Measurements from ENCODE around the gene FYN. TPM values are rescaled to one million over a fixed set of nuclear protein-coding genes. Genes with fewer than 3 reads are reported as not detected.

Gene FYN
- total and polyA plus RNA-seq, 2 experiments from 2014 or later: 58.6 to 166 TPM

DNA sequence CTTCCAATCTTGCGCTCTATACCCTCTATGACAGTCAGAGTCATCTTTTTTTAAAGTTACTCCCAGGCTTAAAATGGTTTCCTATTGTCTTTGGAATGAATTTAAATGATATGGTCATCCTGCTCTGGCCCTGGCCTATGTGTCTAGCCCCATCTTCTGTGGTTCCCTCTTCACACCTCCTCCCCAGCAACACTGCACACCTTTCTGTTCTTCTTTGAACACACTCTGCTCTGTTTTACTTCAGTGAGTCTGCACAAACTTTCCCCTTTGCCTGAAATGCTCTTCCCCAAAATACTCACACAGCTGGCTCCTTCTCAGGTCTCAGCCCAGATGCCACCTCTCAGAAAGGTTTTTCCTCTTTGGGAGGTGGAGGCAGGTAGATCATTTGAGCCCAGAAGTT is 132.7 kb downstream of the FYN start:
- peaks cover 7% of the 10 kb centered on the region for H4K20me1 ChIP-seq (ENCODE audit: insufficient read depth)
- DNase-seq: no peak
- no peak overlapping the region for H3K27ac ChIP-seq
- no peaks in the 10 kb centered on the region for H3K9me2 ChIP-seq (ENCODE audit: insufficient read depth)
- 94 to 100% methylated on average over 1 of the region's 1 CpG for whole genome bisulfite sequencing, 2 experiments (ENCODE audit: low coverage in 1 of 2, low lambda C conversion rate in 2 of 2, missing lambda C conversion rate in 2 of 2)
- H3K36me3 ChIP-seq (ENCODE audit: low read depth): no peaks in the 10 kb centered on the region
- no peak overlapping the region for H2AFZ ChIP-seq
- H3F3A ChIP-seq (ENCODE audit: insufficient read depth): peaks cover 26% of the 10 kb centered on the region
- no peaks in the 10 kb centered on the region for H3K27me3 ChIP-seq (replicated peaks; ENCODE audit: insufficient read depth)
- H3K4me3 ChIP-seq: no peak overlapping the region
- TF ChIP-seq EZH2phosphoT487 (IDR thresholded peaks at IDR 0.05; ENCODE audit: insufficient read depth, low read depth) (no peak), EZH2 (IDR thresholded peaks at IDR 0.05; ENCODE audit: insufficient read depth, poor library complexity, severe bottlenecking) (no peak)
- no peak overlapping the region for H3K9ac ChIP-seq
- H3K4me1 ChIP-seq (ENCODE audit: insufficient read depth): peaks cover 39% of the 10 kb centered on the region
- peaks cover 93% of the 10 kb centered on the region for H3K79me2 ChIP-seq (ENCODE audit: insufficient read depth)
- no peak overlapping the region for H3K4me2 ChIP-seq (ENCODE audit: unreplicated experiment)
- no peaks in the 10 kb centered on the region for H3K9me3 ChIP-seq (ENCODE audit: low read depth)
- in situ Hi-C loops (cut with MboI): no loop called here

GRCh38 chr6:111739257-111739696 is 134.0 kb downstream of the FYN start:
- H3K9ac ChIP-seq: no peak overlapping the region
- H3K27me3 ChIP-seq (replicated peaks; ENCODE audit: insufficient read depth): no peaks in the 10 kb centered on the region
- H4K20me1 ChIP-seq (ENCODE audit: insufficient read depth): no peaks in the 10 kb centered on the region; the same call in 1 of the 2 replicates
- no peak for TF ChIP-seq EZH2 (IDR thresholded peaks at IDR 0.05; ENCODE audit: insufficient read depth, poor library complexity, severe bottlenecking)
- no peak for TF ChIP-seq EZH2phosphoT487 (IDR thresholded peaks at IDR 0.05; ENCODE audit: insufficient read depth, low read depth)
- no peaks in the 10 kb centered on the region for H3K36me3 ChIP-seq (ENCODE audit: low read depth)
- H2AFZ ChIP-seq: no peak overlapping the region
- H3K9me3 ChIP-seq (ENCODE audit: low read depth): no peaks in the 10 kb centered on the region
- no peaks in the 10 kb centered on the region for H3K9me2 ChIP-seq (ENCODE audit: insufficient read depth)
- H3K27ac ChIP-seq: no peak overlapping the region
- peaks cover 23% of the 10 kb centered on the region for H3F3A ChIP-seq (ENCODE audit: insufficient read depth)
- in situ Hi-C loops (cut with MboI): no loop called here
- DNase-seq: no peak
- H3K4me3 ChIP-seq: no peak overlapping the region
- 91 to 100% methylated on average over 4 of the region's 4 CpGs for WGBS, 2 experiments (ENCODE audit: low coverage in 1 of 2, low lambda C conversion rate in 2 of 2, missing lambda C conversion rate in 2 of 2)
- H3K4me1 ChIP-seq (ENCODE audit: insufficient read depth): peaks cover 34% of the 10 kb centered on the region
- peaks cover 93% of the 10 kb centered on the region for H3K79me2 ChIP-seq (ENCODE audit: insufficient read depth)
- no peak overlapping the region for H3K4me2 ChIP-seq (ENCODE audit: unreplicated experiment)

- no peaks in the 10 kb centered on the region for H3K36me3 ChIP-seq (ENCODE audit: low read depth)
- H3K4me2 ChIP-seq (ENCODE audit: unreplicated experiment): no peak overlapping the region
- H3K9ac ChIP-seq: no peak overlapping the region
- 97 to 100% methylated on average over 2 of the region's 2 CpGs for WGBS, 2 experiments (ENCODE audit: low coverage in 1 of 2, low lambda C conversion rate in 2 of 2, missing lambda C conversion rate in 2 of 2)
- H3K27ac ChIP-seq: no peak overlapping the region
- H3K4me1 ChIP-seq (ENCODE audit: insufficient read depth): peaks cover 30% of the 10 kb centered on the region
- DNase-seq: no peak
- H4K20me1 ChIP-seq (ENCODE audit: insufficient read depth): no peaks in the 10 kb centered on the region; the same call in 1 of the 2 replicates
- peaks cover 21% of the 10 kb centered on the region for H3F3A ChIP-seq (ENCODE audit: insufficient read depth)
- peaks cover 95% of the 10 kb centered on the region for H3K79me2 ChIP-seq (ENCODE audit: insufficient read depth)
- H3K9me3 ChIP-seq (ENCODE audit: low read depth): no peaks in the 10 kb centered on the region
- in situ Hi-C loops (cut with MboI): no loop called here
- no peaks in the 10 kb centered on the region for H3K27me3 ChIP-seq (replicated peaks; ENCODE audit: insufficient read depth)
- no peaks in the 10 kb centered on the region for H3K9me2 ChIP-seq (ENCODE audit: insufficient read depth)
- no peak overlapping the region for H3K4me3 ChIP-seq
- H2AFZ ChIP-seq: no peak overlapping the region
- TF ChIP-seq EZH2 (IDR thresholded peaks at IDR 0.05; ENCODE audit: insufficient read depth, poor library complexity, severe bottlenecking) (no peak), EZH2phosphoT487 (IDR thresholded peaks at IDR 0.05; ENCODE audit: insufficient read depth, low read depth) (no peak)
Measured at GRCh38 chr6:111738631-111739030, 134.6 kb downstream of the FYN start.

- in situ Hi-C loops (cut with MboI): no loop called here
- TF ChIP-seq EZH2phosphoT487 (IDR thresholded peaks at IDR 0.05; ENCODE audit: insufficient read depth, low read depth) (no peak), EZH2 (IDR thresholded peaks at IDR 0.05; ENCODE audit: insufficient read depth, poor library complexity, severe bottlenecking) (no peak)
- no peak for DNase-seq
- no peak overlapping the region for H3K27ac ChIP-seq
- H3K36me3 ChIP-seq (ENCODE audit: low read depth): no peaks in the 10 kb centered on the region
- H3K27me3 ChIP-seq (replicated peaks; ENCODE audit: insufficient read depth): no peaks in the 10 kb centered on the region
- H3F3A ChIP-seq (ENCODE audit: insufficient read depth): peaks cover 21% of the 10 kb centered on the region
- H3K4me2 ChIP-seq (ENCODE audit: unreplicated experiment): no peak overlapping the region
- no peaks in the 10 kb centered on the region for H3K9me2 ChIP-seq (ENCODE audit: insufficient read depth)
- H3K9ac ChIP-seq: no peak overlapping the region
- H3K79me2 ChIP-seq (ENCODE audit: insufficient read depth): peaks cover 95% of the 10 kb centered on the region
- peaks cover 25% of the 10 kb centered on the region for H3K4me1 ChIP-seq (ENCODE audit: insufficient read depth)
- H2AFZ ChIP-seq: no peak overlapping the region
- no peaks in the 10 kb centered on the region; the same call in 1 of the 2 replicates for H4K20me1 ChIP-seq (ENCODE audit: insufficient read depth)
- H3K4me3 ChIP-seq: no peak overlapping the region
- H3K9me3 ChIP-seq (ENCODE audit: low read depth): no peaks in the 10 kb centered on the region
- WGBS, 2 experiments (ENCODE audit: low coverage in 1 of 2, low lambda C conversion rate in 2 of 2, missing lambda C conversion rate in 2 of 2): 96 to 99% methylated on average over 3 of the region's 3 CpGs
Measured at GRCh38 chr6:111738156-111738555, 135.1 kb downstream of the FYN start.
